Endothelial cell (in vitro differentiated cells): ENCODE results near the gene USP10. TPM values are rescaled to one million over a fixed set of nuclear protein-coding genes. Genes with fewer than 3 reads are reported as not detected.
A peak's percentile ranks its signal among the peaks of the same experiment; 100 is the strongest.

ENCODE experiments used
- DNase-seq: peaks from one replicate; pipeline ENCODE4 v3.0.0; 2021; ENCODE audit warnings: low spot score
- H3K27ac Mint-ChIP-seq: one replicate; pipeline ENCODE4 v1.8.0; 2021; ENCODE audit warnings: mixed read lengths, inconsistent platforms; ENCODE audit not compliant: unreplicated experiment
- H3K27me3 Mint-ChIP-seq: one replicate; pipeline ENCODE4 v1.8.0; 2021; ENCODE audit warnings: mild to moderate bottlenecking, moderate library complexity, mixed read lengths, inconsistent platforms; ENCODE audit not compliant: unreplicated experiment
- H3K36me3 Mint-ChIP-seq: one replicate; pipeline ENCODE4 v1.8.0; 2021; ENCODE audit warnings: mild to moderate bottlenecking, low read depth, mixed read lengths, inconsistent platforms; ENCODE audit not compliant: unreplicated experiment
- H3K4me1 Mint-ChIP-seq: one replicate; pipeline ENCODE4 v1.8.0; 2021; ENCODE audit warnings: mild to moderate bottlenecking, mixed read lengths, inconsistent platforms; ENCODE audit not compliant: unreplicated experiment
- H3K4me3 Mint-ChIP-seq: one replicate; pipeline ENCODE4 v1.8.0; 2021; ENCODE audit warnings: mild to moderate bottlenecking, mixed read lengths, inconsistent platforms; ENCODE audit not compliant: unreplicated experiment
- H3K9me3 Mint-ChIP-seq: one replicate; pipeline ENCODE4 v1.8.0; 2021; ENCODE audit warnings: mixed read lengths, inconsistent platforms; ENCODE audit not compliant: unreplicated experiment
- CTCF ChIP-seq: fragments of 200-600 bp; sonication (generic); IDR thresholded peaks from one replicate; pipeline ENCODE4 v1.5.0; 2021; ENCODE audit warnings: antibody characterized with exemption; ENCODE audit not compliant: unreplicated experiment
- long read RNA-seq: library from polyadenylated mRNA; unstranded; transcript quantifications from one replicate; pipeline ENCODE4 v2.0.0, GENCODE V29; 2020; ENCODE audit not compliant: unreplicated experiment
- total RNA-seq: library from RNA; stranded (reverse); fragmentation: NEBNext Ultra II Directional; extraction: Animal tissue kit (Norgen Biotek cat#: 25700); gene quantifications from one replicate; pipeline ENCODE4 v1.2.1, GENCODE V29; 2021; ENCODE audit not compliant: unreplicated experiment

The USP10 gene
- 81.2 TPM for total RNA-seq
- long read RNA-seq, transcript USP10-201 (14 exons, 3,009 nt): major isoform, 18 of 28 reads
- long read RNA-seq, partial matches to known transcripts: 6 of 28 reads
- long read RNA-seq, other reads (novel, unspliced or antisense): 1 of 28 reads

- peak; percentile 90 for DNase-seq
- Mint-ChIP-seq H3K27ac (peak within 1 kb of the TSS; percentile 88), H3K4me3 (peak within 1 kb of the TSS; percentile 99), H3K27me3 (peaks cover 5% of the 10 kb centered on the region), H3K4me1 (peaks cover 23% of the 10 kb centered on the region), H3K36me3 (peaks cover 5% of the 10 kb centered on the region), H3K9me3 (no peaks in the 10 kb centered on the region)
- TF ChIP-seq CTCF: no peak
Observed at GRCh38 chr16:84699712-84700445, at the start of gene USP10. TSS of gene USP10 (plus strand) at chr16:84700000. CDS start at chr16:84700091, 91 bp downstream.

DNA sequence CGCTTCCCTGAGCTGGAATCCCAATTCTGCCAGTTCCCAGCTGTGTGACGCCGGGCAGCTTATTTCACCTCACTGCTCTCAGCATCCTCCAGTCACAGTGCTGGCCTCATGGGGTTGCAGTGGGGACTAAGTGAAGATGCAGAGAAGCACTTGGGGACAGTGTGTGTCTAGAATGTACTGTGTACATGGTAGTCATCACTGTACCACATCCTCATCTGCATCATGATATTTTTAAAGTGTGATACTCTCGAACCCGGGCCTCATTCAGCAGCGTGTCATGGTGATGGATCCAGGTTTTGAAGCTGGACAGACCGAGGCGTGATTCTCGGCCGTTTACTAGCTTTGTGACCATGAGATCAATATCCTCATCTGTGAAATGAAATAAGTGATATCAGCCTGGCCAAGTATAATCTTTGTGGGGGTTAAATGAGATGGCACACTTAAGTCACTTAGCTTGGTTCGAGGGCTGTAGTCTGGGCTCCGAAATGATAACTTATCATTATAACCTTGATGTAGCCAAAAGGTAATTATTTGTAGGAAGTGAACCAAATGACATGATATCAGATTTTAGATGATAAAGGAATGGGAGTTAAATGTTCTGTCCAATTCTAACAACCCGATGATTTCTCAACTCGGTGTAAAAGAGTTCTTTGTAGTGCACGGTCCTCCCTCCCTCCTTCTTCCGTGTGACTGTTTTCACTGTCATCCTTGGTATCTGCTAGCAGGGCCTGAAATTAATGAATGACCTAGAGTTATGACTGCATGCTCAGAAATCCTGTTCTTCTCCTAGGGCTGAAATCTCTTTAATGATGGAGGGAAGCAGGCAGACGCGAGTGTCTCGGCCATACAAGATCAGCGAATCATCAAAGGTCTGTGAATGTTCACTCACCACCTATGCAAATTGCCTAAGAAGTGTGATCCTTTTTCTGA lies 49.5 kb upstream of the USP10 start:
- H3K9me3 Mint-ChIP-seq: no peaks in the 10 kb centered on the region
- peaks cover 9% of the 10 kb centered on the region for H3K27me3 Mint-ChIP-seq
- peak overlapping the region; percentile 44 for H3K27ac Mint-ChIP-seq
- no peak for DNase-seq
- H3K36me3 Mint-ChIP-seq: peaks cover 20% of the 10 kb centered on the region
- peak overlapping the region; percentile 82 for H3K4me3 Mint-ChIP-seq
- no peak for TF ChIP-seq CTCF
- peaks cover 6% of the 10 kb centered on the region for H3K4me1 Mint-ChIP-seq

GRCh38 chr16:84652566-84652965 lies 47.2 kb upstream of the USP10 start:
- no peak for TF ChIP-seq CTCF
- no peaks in the 10 kb centered on the region for H3K9me3 Mint-ChIP-seq

DNA sequence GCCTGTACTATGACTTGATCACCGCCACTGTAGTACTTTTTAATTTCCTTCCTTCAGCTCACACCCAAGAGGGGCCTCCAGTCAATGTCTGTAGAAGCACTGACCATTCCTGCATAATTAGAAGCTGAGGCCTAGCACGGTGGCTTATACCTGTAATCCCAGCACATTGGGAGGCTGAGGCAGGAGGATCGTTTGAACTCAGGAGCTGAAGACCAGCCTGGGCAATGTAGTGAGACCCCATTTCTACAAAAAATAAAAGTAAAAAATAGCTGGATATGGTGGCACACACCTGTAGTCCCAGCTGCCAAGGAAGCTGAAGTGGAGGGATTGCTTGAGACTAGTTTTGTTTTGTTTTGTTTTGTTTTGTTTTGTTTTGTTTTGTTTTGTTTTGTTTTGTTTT lies 45.6 kb upstream of the USP10 start:
- H3K4me1 Mint-ChIP-seq: peaks cover 3% of the 10 kb centered on the region
- H3K27me3 Mint-ChIP-seq: peaks cover 5% of the 10 kb centered on the region
- no peak overlapping the region for H3K27ac Mint-ChIP-seq
- no peak for DNase-seq
- H3K9me3 Mint-ChIP-seq: no peaks in the 10 kb centered on the region
- no peak for TF ChIP-seq CTCF
- peaks cover 32% of the 10 kb centered on the region for H3K36me3 Mint-ChIP-seq
- no peak overlapping the region for H3K4me3 Mint-ChIP-seq

More at GRCh38 chr16:84652566-84652965, 47.2 kb upstream of the USP10 start:
- Mint-ChIP-seq H3K4me3 (no peak overlapping the region), H3K27ac (no peak overlapping the region), H3K27me3 (peaks cover 9% of the 10 kb centered on the region), H3K4me1 (peaks cover 6% of the 10 kb centered on the region), H3K36me3 (peaks cover 24% of the 10 kb centered on the region)
- DNase-seq: no peak
